Measurements from ENCODE around the gene TMPRSS2. TPM values are rescaled to one million over a fixed set of nuclear protein-coding genes. Genes with fewer than 3 reads are reported as not detected.

TMPRSS2 gene
- total RNA-seq (2014; rRNA removed; shearing (Covaris generic)) = 0.05 TPM in 1 of 2 replicates, not detected in the other

DNA sequence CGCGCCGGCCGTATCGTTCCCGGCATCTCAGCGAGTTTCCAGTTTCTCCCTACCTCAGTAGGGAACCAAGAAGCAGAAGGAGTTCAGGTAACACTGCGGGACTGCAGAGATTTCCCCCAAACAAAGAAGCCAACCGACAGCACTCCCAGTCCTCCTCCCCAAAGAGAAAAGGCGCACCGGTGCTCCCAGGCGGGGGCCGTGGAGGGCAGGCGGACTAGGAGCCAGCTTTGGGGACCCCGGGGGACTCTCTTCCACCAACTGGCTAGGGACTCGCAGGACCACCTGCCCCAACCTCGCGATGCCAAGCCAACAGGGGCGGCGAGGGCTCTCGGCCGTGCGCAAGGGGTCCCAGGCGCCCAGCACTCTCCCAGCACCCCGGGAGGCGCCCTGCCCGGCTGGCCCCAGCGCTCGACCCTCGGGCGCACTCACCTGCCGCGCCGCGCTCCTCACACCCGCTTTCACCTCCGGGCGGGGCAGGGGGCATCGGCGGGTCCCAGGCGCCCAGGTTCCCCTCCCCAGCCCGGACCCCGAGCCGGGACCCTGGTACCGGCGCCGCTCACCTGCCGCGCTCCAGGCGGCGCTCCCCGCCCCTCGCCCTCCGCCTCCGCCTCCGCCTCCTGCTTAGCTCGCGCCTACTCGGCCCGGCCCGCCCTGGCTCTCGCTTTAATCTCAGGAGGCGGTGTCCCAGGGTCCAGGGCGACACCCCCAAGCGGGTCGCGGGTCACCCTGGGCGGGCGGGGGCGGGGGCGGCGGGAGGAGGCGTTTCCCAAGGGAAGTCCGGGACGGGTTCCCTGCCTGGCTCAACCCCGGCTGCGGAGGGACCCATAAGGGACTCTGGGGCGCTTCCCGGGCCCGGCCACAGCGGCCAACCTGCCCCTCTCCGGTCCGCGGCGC is at the start of gene TMPRSS2:
TMPRSS2 (minus strand) TSS at position 638 of the 894 bp plus-strand sequence. CDS start 10,025 bp downstream, outside the sequence.
- no peak for DNase-seq (ENCODE audit: low spot score)

DNA sequence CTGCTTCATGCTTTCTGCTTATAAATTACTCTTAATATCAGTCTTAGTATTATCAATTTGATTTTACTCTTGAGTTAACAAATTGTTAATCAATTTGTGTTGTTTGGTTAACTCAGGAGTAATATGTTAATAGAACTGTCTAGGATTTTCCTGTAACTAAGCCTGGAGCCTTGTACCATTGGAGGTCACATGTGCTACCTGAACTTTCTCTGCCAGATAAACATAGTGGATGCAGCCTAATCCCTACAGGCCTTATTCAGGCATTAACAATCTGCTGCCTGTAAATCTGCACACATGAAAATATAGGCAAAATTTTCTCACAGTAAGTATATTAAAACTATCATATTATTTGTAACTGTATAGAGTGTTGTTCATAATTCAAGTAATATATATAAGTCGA is 47.1 kb upstream of the TMPRSS2 start:
- DNase-seq (ENCODE audit: low spot score) = no peak

DNA sequence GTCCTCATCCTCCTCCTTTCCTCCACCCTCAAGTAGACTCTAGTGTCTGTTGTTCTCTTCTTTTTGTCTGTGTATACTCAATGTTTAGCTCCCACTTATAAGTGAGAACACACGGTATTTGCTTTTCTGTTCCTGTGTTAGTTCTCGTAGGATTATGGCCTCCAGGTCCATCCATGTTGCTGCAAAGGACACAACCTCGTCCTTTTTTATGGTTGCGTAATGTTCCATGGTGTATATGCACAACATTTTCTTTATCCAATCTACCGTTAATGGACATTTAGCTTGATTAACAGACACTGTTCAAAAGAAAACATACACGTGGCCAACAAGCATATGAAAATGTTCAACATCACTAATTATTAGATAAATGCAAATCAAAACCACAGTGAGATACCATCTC is 44.3 kb upstream of the TMPRSS2 start:
- no peak for DNase-seq (ENCODE audit: low spot score)

DNA sequence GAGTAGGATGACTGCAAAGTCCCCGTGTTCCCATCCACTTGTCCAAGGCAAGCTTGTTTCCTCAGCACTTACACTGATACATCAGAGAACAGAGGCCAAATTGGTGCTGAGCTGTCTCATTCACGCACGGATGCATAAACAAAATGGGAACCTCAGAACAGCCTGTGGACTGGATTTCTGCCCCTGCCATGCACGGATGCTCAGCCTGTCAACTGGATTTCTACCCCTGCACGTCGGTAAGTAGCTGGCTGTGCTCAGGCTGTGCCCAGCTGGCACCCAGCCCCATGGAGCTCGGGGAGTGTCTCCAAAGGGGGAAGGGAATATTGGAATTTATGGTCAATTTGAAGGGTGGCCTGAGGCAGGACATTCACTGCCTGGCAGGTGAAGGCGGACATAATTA is 40.8 kb upstream of the TMPRSS2 start:
- no peak for DNase-seq (ENCODE audit: low spot score)

DNA sequence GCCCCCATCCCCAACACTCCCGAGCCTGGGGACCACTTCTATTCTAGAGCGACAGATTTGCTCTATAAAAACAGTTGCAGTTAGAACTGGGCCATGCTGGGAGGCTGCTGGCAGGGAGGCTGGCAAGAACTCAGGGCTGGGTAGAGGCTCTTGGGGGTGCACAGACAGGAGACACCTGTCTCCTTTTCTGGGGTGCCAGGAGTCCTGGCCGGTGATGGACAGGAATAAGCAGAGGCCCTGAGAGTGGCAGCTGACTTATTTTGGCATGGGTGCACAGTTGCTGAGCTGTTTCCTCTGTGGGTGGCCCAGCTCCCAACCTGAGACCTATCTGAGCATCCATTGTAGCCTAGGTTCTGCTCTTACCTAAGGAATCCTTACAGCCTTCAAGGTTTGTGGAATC is 39.2 kb upstream of the TMPRSS2 start:
- DNase-seq (ENCODE audit: low spot score) = no peak

DNA sequence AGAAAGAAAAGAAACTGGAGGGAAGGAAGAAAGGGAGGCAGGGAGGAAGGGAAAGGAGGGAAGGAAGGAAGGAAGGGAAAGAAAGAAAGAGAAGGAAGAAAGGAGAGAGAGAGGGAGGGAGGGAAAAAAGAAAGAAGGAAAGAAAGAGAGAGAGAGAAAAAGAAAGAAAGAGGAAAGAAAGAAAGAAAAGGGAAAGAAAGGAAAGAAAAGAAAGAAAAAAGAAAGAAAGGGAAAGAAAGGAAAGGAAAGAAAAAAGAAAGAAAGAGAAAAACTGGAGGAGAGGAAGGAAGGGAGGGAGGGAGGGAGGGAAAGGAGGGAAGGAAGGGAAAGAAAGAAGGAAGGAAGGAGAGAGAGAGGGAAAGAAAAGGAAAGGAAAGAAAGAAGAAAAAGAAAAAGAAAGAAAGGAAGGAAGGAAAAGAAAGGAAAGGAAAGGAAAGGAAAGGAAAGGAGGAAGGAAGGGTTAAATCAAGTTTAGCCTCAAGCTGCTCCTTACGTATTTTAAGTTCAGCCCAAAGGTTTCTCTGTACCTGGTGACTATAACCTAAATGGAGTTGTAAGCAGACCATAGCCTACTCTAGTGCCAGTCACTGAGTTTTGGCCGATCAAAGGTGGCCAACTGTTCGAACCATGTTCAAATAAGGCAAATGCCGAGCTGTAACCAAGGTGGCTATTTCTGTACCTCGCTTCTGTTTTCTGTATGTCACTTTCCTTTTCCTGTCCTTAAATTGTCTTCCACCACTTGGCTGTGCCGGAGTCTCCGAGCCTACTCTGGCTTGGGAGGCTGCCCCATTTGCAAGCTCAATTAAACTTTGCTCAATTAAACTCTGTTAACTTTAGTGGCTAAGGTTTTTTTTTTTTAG is 37.8 kb upstream of the TMPRSS2 start:
- no peak for DNase-seq (ENCODE audit: low spot score)

DNA sequence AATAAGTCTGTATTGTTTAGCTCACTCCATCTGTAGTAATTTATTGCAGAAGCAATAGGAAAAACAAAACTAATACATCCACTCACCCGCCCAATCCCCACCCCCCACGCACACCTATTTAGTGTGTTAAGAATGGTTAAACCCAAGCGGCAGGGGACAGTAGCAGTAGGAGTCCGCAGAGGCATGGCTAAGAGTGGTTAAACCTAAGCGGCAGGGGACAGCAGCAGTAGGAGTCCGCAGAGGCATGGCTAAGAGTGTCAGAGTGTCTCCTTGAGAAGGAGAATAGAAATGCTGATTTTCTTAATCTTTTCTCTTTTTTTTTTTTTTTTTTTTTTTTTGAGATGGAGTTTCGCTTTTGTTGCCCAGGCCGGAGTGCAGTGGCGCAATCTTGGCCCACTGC is 34.8 kb upstream of the TMPRSS2 start:
- DNase-seq (ENCODE audit: low spot score) = no peak

DNA sequence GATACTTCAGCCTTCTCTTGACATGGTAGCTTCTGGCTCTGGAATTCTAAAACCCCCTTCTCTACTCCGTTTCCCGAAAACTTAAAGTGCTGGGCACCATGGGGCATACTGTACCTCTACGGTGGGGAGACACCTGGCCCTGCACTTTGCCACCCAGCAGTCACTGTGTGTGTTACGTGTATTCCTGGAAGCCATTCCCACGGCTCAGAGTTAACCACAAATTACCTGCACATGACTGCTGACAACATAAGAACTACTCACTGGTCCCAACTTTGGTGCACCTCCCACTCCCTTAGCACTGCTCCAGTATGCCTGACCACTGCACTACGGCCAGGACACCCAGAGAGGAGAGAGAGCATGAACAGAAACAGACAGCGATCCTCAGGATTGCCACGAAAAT is 29.4 kb upstream of the TMPRSS2 start:
- DNase-seq (ENCODE audit: low spot score) = no peak

DNA sequence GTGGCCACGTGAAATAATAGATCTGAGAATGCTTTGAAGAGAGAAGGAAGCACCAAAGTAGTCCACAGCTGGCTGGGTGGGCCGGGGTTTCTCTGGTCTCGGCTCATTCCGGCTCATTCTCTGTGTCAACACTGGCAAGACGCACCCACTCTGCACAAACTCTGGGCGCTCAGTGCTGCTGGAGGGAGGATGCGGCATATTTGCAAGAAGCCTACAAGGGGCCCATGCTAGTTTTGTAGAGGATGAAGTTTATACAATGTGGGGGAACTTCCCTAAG is 28.8 kb upstream of the TMPRSS2 start:
- no peak for DNase-seq (ENCODE audit: low spot score)

DNA sequence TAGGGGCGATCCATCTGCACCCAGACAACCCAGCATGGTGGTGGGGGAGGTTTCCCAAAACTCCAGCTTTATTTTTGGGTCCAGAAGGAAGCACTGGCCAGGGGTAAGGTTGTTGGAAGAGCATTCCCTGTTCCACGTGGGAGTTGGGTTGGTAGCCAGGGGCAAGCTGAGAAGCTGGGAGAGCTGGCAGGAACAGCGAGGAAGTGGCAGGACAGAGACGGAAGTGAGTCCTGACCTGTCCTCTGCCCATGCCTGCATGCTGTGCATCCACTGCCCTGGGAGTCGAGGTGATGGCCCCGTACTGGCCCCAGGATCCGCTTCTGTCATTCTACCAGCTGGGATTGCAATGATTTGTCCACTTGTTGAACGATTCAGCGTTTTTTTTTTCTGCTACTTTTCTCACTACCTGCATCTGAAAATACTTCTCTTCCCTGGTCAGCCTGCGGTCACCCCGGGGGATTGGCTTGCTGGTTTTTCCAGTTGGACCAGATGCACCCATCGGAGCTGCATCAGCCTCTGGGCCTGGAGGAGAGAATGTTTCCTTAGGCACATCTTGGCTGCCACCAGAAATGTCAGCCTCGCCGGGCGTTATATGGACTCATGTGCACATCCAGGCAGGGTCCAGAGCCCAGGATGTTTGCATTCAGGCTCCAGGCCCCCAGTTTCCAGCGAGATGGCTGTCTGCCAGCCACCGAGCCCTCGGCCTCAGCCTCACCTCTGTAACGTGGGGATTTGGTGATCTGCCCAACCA is 28.3 kb upstream of the TMPRSS2 start:
- no peak for DNase-seq (ENCODE audit: low spot score)

DNA sequence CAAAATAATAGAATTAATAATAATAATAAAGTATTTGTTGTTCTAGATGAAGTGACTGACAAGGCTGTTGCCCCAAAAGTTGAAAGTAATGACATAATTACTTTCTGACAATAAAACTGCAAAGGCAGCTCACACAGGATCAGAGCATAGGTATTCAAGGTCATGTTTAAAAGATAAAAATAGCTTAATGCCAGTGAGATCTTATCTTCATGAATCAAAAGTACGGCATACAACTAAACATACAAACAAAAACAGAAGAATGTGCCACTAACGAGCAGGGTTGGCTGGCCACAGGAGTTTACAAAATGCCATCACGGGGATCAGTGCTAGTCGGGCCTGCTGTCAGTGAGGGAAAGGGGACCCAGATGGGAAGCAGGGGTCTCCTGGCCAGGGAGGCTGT is 22.4 kb upstream of the TMPRSS2 start:
- no peak for DNase-seq (ENCODE audit: low spot score)

DNA sequence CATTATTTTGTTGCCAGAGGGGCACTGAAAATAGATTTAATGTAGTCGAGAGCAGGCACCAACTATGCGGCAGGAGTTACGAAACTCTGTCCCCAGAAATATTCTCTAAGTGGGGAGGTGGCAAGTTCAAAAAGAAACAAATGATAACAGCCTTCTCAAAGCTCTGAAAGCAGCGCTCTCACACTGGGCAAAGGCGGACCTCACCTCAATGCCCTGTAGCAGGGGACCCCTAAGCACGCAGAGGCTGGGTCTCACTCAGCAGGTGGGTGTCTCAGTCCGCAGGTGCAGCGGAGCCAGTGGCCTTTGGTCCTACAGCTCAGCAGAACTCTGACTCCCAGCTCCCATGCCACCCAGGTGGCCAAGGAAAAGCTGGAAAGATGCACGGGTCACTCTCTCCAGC is 21.8 kb upstream of the TMPRSS2 start:
- no peak for DNase-seq (ENCODE audit: low spot score)

DNA sequence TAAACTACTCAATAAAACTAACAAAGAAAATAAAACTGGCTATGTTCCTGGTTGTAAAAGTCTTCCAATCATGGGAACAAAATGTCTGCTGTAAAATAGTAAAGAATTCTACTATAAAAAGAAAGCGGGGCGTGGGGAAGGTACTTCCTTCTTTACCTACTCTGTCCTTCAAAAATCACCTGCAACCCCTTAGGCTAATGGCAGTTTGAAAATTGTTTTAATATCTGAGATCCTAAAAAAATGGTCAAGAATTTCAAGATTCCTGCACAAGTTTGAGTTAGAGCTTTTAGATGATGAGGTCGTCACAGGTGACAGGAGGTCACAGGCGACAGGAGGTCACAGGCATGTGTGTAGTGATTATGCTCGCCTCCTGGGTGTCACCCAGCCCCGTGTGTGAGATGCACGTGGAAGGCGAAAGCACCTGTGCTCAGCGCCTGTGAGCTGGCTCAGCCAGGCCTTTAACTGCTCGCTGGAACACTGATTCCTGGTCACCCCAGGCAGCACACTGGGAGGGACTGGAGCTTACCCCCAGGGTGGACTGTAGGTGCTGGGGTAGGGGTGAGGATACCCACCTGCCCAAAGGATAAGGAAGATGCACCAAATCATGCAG is 18.6 kb upstream of the TMPRSS2 start:
- DNase-seq (ENCODE audit: low spot score) = no peak

DNA sequence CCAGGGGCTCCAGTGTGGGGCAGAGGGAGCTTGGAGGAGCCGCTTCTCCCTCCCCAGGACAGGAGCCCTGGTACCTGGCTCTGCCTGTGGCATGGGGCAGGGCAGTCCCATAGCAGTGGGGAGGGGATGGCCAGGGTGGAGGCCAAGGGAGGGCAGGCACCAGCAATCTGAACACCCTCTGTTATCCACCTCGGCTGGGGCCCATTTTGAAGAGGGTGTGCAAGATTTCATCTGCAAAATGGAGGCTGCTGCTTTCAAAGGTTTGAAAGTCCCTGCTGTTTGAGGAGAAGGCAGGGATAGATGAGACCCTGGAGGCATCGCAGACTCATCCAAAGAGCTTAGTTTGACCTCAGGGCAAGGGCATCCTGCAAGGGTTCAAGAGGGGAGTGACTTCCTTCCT is 15.2 kb upstream of the TMPRSS2 start:
- no peak for DNase-seq (ENCODE audit: low spot score)

DNA sequence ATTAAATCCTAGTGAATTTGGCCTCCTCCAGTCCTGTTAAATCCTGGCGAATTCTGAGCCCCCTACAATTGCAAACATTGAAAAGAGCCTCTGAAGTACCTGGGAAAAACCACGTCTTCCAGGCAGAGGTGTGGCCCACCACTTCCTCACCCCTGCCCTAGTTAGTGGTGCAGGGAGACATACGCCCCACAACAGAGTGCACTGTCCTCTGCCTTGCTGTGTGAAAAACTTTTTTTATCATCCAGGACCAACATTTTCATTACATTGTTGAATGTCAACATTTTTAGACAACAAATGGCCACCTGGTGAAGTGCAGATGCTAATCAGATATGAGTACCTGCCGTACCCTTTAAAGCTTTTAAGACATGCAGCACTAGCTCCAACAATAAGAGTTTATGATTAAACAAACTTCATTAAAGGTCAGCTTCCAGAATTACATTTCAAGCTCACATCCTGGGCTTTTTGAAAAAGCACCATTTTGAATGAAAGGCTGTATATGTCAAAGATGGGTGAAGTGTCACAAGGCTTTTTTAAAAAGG is 13.6 kb upstream of the TMPRSS2 start:
- DNase-seq (ENCODE audit: low spot score) = no peak

DNA sequence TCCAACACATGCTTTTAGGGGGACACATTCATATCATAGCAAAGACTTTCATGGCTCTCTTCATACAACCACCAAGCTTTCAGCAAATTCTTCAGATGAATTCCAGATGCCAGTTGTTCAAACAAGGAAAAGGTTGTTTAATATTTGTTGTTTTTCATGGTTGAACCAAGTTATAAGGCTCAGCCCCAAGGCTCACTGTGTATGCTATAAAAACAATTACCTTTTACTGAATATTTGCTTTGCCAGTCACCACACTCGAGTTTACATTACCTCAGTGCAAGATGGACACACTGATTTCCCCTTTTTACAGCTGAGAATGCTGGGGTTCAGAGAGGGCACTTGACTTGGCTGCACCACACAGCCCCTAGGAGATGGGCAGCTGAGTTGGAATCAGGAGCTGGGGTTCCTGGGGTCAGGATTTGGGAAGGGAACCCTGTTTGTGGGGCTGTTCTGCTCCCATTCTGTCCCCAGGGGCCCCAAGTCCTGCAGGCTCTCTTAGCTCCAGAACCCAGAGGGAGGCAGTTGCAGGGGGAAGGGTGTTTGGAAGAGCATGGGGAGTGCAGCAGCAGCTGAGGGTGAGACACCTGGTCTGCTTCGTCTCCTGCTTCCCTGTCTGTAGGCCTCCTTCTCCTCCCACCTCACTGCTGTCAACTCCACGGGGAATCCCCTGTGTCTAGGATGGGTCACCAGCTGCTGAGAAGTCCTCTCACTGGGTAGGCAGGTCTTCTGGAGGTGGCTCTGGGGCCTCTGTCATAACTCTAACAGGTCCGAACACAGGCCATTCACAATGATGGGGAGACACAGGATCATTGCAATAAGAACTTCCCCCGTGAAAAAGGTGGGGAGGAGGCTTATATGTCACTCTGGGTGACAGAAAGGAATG is 12.8 kb upstream of the TMPRSS2 start:
- no peak for DNase-seq (ENCODE audit: low spot score)

DNA sequence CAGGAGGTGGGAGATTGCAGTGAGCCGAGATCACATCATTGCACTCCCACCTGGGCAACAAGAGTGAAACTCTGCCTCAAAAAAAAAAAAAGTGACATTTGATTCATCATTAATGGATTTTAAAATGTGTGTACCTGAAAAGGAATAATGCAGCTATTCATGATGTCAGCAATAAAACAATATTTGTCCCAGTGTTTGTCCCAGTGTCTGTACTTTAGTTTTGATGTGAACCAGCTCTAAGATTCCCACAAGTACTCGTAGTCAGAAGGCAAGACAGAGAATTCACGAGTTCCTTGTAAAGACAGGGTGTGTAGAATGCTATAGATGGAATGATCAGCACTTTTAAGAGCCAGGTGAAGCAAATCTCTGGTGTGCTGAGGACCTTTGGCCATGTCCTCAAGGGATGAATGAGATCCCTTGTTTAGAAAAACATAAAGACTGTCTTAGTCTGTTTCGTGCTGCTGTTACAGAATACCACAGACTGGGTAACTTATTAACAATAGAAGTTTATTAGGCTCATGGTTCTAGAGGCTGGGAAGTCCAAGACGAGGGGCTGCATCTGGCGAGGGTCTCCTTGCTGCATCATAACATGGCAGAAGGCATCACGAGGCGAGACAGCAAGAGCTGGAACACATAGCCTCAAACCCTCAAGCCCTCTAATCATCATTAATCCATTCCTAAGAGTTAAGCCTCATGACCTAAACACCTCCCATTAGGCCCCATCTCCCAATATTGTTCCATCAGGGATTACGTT is 12.0 kb upstream of the TMPRSS2 start:
- DNase-seq (ENCODE audit: low spot score) = no peak

DNA sequence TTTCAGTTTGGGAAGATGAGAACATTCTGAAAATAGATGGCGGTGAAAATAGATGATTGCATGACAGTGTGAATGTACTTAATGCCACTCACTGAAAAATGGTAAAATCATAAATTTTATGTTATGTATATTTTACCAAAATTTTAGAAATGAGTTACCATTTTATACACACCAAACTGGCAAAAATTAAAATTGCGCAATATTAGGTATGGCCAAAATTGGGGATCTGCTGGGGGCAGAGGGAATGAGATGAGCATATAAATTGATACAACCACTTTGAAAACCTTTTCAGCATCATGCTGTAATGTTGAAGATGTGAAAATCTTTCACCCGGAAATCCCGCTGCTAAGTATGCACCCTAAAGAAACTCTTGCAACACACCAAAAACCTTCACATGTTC is 10.8 kb upstream of the TMPRSS2 start:
- no peak for DNase-seq (ENCODE audit: low spot score)

DNA sequence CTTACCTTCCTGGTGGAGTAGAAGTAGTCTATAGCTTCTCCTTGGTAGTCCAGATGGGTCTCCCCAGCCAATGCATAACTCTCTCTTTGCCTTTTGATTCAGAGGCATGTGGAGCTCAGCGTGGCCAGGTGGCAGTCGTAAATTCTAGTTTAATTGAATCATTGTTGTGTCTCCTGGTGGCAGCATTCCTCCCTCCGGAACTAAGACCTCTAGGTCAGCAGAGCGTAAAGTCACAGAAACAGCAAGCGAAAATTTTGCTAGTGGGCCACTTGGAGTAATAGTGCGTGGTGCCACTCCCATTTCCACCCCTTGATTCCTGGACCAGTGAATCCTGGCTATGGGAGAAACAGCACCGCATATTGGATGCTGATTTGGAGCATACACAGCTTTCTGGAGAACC is 3.9 kb upstream of the TMPRSS2 start:
- no peak for DNase-seq (ENCODE audit: low spot score)

DNA sequence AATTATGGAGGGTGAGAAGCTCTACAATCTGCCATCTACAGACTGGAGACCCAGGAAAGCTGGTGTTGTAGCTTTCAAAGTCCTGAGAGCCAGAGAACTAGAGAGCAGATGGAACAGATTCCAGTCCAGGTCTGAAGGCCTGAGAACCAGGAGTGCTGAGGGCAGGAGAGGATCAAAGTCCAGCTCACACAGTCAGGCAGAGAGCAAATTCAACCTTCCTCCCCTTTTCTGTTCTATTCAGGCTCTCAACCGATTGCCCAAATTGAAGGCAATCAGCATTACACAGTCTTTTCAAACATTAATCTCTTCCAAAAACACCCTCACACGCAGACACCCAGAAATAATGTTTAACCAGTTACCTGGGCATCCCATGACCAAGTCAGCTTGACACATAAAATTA is 2.5 kb upstream of the TMPRSS2 start:
- no peak for DNase-seq (ENCODE audit: low spot score)

All from A172 (cell line).